Epithelial cell of proximal tubule (primary cell): ENCODE measurements around the gene NLGN1. TPM values are rescaled to one million over a fixed set of nuclear protein-coding genes. Genes with fewer than 3 reads are reported as not detected.
A peak's percentile ranks its signal among the peaks of the same experiment; 100 is the strongest.

Experiments
- DNase-seq: peaks from one replicate; pipeline ENCODE4 v3.0.0-alpha.2; 2011; ENCODE audit warnings: low read depth
- H3K4me3 ChIP-seq: 2 replicates; pipeline ENCODE4 v1.5.1; 2011; ENCODE audit warnings: low read depth, mild to moderate bottlenecking, low read length
- CTCF ChIP-seq: conservative IDR thresholded peaks from 2 replicates; pipeline ENCODE4 v1.5.1; 2012; ENCODE audit warnings: low read depth, mild to moderate bottlenecking, low read length
- total RNA-seq: library from RNA; depleted of rRNA; stranded (reverse); fragments of >200 nt; gene quantifications from 2 replicates; pipeline ENCODE4 v1.2.3, GENCODE V29; 2015

Gene NLGN1
- total RNA-seq, 1 donor from 2014 or later: 1.9 TPM

- DNase-seq: peak; percentile 31
- TF ChIP-seq CTCF: no peak
Observed at GRCh38 chr3:173395412-173396181, 1.9 kb upstream of the NLGN1 start.

GRCh38 chr3:173396191-173397041 lies 1.1 kb upstream of the NLGN1 start:
- TF ChIP-seq CTCF: no peak
- H3K4me3 ChIP-seq: peak overlapping the region; percentile 83
- DNase-seq: no peak

More at GRCh38 chr3:173395412-173396181, 1.9 kb upstream of the NLGN1 start:
- H3K4me3 ChIP-seq: peak overlapping the region; percentile 83

GRCh38 chr3:173398111-173398479 lies 551 bp downstream of the NLGN1 start:
- peak overlapping the region; percentile 83 for H3K4me3 ChIP-seq

GRCh38 chr3:173399044-173399443 lies 1.5 kb downstream of the NLGN1 start:
- peak; percentile 49 for DNase-seq
- H3K4me3 ChIP-seq: peak overlapping the region; percentile 83
- TF ChIP-seq CTCF: no peak

More at GRCh38 chr3:173398111-173398479, 551 bp downstream of the NLGN1 start:
- no peak for TF ChIP-seq CTCF
- peak; percentile 61 for DNase-seq

DNA sequence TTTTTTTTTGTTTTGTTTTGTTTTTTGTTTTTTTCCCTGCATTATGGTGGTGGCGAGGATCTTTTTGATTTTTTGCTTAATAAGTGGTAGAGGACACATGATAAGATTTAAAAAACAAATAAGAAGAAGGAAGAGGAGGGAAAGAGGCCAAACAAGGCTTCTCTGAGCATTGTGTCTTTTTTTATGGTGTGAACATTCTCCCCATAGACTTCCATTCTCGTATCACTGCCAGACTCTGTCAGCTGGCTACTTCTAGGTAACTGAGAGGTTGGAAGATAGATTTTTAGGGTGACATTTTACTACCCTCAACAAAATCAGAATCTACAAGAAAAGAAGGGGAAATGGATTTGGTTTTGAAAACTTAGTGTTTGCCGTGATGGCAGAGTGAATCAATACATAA lies 3.8 kb downstream of the NLGN1 start:
- TF ChIP-seq CTCF: no peak
- DNase-seq: no peak
- no peak overlapping the region for H3K4me3 ChIP-seq

- TF ChIP-seq CTCF: no peak
- H3K4me3 ChIP-seq: no peak overlapping the region
- no peak for DNase-seq
Observed at GRCh38 chr3:173402656-173403055, 5.1 kb downstream of the NLGN1 start.
